NCI-H460 (cell line): ENCODE measurements around the gene HOXC6. TPM values are rescaled to one million over a fixed set of nuclear protein-coding genes. Genes with fewer than 3 reads are reported as not detected.

Experiments used
- DNase-seq: peaks from one replicate; pipeline ENCODE4 v3.0.0-alpha.2; 2016; ENCODE audit warnings: low read depth; ENCODE audit errors: extremely low read depth
- total RNA-seq: library from RNA; depleted of rRNA; stranded (reverse); fragments of >200 nt; shearing (Covaris generic); gene quantifications from 2 replicates; pipeline ENCODE4 v1.2.3, GENCODE V29; 2014

Gene HOXC6
- total RNA-seq, 1 experiment from 2014 or later: 1.4 TPM

DNA sequence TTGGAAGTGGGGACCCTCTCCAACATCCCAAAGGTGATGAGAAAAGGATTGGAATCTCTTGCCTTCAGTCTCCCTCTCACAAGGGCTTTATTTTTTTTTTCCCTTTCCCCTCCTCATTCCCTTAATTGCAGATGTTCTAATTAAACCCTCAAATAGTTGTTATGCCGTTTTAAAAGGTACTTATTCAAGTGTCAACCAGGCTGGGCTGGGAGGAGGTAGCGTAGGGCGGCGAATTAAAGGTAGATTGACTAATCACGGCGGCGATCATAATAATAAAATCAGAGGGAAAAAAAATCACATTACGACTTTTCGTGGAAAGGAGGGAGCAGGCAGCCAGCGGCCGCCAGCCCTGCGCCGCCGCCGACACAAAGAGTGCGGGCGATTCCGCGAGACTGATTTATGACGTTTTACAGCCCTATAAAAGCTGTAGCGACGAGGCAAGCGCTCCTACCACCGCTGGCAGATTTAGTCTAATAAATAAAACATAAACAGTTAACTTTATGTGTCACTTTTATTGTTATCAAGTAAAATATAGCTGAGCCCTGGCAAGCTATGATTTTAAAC is 23.7 kb downstream of the HOXC6 start:
- no peak for DNase-seq

DNA sequence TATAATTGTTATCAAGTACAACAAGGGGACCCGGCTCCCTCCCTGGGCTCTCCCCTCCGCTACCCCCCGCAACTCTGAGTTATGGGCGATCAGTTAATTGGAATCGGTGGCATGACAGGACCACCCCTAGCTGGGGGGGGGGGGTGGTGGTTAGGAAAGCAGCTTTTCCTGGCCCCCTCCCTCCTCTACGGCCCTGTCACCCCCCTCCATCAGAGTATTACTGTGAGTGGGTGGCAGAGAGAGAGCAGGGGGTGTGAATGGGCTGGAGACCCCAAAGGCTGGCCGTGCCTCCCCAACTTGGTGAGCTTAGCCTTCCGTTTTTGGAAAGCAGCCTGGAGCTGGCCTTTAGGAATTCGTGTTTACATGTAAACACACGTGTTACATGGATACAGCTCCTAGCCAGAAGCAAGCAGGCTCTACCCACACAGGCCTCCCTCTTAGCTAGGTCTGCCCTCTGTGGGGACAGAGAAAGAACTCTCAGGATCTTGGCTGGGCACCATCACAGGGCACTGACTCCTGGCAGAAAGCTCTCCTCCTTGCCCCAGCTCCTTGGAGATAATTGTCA is 24.3 kb downstream of the HOXC6 start:
- DNase-seq: no peak

DNA sequence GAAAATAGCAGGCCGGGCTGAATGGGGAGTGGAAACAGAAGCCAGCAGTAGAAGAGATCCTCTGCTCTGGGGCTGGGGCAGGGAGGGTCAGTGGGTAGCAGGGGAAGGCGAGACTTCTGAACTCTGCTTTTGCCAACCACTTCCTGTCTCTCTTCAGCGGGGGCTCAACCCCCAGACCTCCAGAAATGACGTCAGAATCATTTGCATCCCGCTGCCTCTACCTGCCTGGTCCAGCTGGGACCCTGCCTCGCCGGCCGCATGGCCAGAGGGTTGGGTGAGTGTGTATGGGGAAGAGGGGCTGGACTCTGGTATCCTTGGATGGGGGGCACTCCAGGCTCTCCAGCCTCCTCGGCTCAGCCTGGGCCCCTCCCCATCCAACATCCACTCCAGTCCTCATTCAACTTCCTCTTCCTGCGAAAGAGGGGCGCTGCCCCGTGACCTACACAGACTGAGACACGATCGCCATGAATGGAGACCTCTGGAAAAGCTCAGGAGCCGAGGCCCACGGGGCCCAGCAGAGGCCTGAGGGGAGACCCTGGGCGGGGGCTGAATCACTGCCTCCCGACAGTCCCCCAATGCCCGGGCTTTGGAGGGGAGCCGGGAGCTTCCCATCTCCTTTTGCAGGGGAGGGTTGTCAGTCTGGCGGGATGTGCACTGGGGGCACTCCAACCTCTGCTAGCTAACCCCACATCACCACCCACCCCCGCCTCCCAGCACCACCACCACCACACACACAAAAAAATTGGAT is 24.9 kb downstream of the HOXC6 start:
- no peak for DNase-seq

DNA sequence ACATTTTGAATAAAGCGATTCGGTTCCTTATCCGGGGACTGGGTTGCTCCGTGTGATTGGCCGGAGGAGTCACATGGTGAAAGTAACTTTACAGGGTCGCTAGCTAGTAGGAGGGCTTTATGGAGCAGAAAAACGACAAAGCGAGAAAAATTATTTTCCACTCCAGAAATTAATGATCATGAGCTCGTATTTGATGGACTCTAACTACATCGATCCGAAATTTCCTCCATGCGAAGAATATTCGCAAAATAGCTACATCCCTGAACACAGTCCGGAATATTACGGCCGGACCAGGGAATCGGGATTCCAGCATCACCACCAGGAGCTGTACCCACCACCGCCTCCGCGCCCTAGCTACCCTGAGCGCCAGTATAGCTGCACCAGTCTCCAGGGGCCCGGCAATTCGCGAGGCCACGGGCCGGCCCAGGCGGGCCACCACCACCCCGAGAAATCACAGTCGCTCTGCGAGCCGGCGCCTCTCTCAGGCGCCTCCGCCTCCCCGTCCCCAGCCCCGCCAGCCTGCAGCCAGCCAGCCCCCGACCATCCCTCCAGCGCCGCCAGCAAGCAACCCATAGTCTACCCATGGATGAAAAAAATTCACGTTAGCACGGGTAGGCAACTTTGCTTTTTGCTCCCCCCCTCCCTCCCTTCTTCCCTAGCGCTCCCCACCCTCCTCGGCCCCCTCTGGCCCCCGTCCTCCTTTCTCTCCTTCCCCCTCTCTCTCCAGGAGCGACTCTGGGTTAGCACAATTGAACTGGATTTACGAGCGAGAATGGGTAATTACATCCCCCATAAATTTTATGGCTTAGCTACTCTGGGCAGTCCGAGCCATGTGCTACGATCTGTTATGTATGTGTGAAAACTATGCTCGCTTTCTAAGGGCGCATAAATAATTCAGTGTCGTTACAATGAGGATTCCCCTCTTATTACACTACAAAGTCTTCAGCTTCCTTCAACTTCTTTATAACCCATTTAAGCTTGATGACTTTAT is 25.8 kb downstream of the HOXC6 start, which contains the start of gene HOXC4:
Gene HOXC4, plus strand, starts transcription at position 85 of the 991 bp plus-strand sequence. Its CDS starts 88 bp downstream, at position 173.
- DNase-seq: no peak

DNA sequence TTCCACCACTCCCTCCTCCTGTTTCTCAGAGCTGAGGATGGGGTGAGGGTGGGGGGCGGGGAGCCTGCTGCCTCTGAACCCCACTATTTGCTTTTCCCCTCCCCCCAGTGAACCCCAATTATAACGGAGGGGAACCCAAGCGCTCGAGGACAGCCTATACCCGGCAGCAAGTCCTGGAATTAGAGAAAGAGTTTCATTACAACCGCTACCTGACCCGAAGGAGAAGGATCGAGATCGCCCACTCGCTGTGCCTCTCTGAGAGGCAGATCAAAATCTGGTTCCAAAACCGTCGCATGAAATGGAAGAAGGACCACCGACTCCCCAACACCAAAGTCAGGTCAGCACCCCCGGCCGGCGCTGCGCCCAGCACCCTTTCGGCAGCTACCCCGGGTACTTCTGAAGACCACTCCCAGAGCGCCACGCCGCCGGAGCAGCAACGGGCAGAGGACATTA is 26.5 kb downstream of the HOXC6 start:
- no peak for DNase-seq

DNA sequence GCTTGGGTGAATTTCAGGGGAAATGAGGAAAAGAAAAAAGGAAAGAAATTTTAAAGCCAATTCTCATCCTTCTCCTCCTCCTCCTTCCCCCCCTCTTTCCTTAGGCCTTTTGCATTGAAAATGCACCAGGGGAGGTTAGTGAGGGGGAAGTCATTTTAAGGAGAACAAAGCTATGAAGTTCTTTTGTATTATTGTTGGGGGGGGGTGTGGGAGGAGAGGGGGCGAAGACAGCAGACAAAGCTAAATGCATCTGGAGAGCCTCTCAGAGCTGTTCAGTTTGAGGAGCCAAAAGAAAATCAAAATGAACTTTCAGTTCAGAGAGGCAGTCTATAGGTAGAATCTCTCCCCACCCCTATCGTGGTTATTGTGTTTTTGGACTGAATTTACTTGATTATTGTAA is 27.3 kb downstream of the HOXC6 start:
- no peak for DNase-seq

DNA sequence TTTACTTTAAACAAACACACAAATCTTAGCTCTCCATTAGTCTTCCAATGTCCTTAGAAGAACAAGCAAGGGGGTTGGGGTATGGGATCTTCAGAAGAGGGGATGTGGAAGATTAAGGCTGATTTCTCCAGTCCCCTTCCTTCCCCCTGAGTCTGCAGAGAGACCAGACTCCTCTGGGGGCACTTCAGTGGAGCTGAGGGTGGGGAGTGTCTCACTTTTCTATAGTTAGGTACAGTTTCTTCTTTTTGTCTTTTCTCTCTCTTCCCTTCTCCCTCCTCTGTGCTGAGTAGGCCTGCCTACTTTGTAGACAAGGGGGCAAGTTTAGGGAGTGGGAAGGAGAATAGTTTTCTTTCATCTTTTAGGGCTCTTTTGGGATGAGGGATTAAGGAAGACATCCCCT is 27.9 kb downstream of the HOXC6 start:
- no peak for DNase-seq

DNA sequence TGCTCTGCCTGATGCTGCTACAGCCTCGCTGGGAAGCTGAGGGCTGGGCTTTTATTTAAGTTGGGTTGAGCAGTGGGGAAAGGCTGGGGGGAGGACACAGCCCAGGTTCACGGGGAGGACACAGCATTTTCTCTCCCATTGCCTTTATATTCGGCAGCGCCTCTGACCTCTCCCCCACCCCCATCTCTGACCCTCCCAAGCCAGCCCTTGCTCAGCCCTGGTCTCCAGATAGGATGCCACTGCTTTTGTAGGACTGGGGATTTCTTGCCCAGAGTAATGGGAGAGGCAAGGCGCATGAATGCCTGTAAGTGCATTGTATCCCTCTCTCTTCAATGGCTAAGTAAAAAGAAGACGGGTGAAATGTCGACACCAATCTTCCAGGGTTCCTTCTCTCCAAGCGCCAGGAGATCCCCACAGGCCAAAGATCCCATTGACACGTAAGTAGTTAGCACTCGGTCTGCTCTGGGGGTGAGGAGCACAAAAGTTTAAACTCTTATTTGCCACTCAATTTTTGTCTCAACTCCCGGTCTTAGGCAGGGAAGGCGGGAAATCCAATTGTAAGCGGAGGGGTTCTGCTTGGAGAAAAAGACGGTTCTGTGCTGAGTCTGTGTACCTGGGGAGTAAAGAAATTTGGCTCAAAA is 30.0 kb downstream of the HOXC6 start:
- no peak for DNase-seq

DNA sequence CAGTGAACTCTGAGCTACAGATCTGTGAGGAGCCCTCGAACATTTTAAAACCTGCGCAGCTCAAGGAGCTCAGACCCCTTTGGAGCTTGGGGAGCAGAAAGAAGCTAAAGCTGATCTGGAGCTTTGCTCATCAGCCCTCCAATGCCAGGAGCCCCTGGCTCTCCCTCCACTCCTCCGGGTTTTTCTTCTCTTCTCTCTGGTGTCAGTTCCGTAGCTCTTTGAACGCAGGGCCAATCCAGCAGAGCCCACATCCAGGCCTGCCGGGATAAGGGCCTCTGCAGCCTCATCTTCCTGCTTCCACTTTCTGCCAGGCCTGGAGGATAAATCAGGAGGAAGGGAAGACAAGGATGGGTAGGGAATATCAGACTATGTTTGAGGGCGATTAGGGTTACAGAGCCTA is 31.4 kb downstream of the HOXC6 start:
- no peak for DNase-seq

DNA sequence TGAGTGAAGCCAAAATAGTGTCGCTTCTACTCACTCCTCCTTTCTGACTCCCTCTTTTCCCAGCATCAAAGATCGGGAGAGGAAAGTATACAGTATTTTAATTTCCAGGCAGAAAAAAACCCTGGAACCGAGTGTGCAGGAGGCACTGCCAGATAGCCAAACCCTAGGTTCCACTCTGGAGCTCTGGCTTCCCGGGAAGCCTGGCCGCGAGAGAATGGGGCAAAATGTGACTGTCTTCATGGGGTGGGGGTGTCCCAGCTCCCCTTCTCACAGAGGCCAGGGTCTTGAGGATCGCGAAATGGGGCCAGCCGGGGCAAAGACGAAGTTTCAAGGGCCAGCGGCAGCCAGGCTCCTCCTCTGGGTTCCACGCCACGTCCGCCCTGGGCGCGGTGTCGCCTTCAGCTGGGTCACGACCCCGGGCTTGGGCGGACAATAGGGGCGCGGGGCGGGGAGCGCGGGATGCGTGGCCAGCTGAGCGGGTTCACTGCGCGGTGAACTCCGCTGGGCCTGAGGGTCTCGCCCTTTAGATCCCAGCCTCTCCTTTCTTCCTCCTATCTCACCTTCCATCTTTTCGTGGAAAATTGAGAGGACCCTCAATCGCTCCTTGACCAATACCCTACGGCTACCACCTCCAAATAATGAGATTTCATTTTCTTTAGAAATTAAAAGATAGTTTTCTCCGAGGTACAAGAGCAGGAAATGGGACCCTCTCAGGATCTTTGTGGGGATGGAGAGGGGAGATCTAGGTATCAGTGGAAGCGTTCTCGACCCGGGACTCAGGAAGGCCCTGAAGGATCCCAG is 32.1 kb downstream of the HOXC6 start:
- DNase-seq: no peak

DNA sequence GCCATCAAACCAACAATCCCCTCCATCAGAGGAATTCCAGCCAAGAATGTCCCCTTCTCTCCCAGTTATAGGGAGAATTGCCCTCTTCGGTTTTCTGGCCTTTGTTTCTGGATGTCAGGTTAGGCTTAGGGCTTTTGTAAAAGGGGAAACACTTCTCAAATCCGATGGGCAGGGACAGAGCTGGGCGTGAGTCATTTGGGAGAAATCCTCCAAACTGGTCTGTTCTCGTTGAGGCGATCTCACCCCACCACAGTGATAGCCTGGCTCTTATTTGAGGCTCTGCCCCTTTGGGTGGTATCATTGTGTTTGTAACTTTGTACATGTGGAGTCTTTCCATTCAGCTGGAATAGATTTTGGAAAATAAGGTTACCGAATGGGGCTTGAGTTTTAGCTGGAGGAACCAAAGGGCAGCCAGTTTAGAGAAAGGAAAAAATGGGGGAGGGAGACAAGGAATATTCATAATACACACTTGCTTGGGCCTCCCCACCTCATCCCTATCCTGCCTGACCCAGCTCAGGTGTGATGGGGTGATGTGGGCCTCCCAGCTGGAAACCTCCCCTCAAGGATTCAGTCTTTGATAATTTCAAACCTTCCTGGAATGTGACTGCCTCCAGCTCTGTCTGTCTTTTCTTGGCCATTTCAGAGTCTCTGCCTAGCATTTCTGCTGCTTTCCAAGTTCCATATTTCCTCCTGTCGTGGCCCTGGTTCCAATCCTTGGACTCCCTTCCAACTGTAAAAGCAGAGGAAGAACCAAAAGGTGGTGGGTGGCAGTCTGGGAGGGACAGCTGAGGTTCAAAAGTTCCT is 32.9 kb downstream of the HOXC6 start:
- no peak for DNase-seq

DNA sequence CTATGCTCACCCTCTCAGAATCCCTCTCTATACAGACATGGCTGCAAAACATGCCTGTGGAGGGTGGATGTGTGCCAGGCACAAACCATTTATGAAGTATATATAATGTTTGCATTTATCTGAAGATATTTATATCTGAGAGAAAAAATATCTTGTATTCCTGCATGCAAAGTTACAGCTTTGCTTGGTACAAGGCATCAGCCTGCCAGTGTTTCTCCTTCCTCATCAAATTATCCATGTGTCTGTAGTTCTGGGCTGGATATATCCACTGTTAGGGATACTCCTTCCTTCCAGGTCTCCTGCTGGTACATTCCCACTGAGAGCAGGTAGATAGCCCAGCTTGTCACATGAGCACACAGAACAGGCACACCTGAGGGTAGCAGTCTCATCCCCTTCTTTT is 37.4 kb downstream of the HOXC6 start:
- DNase-seq: no peak

DNA sequence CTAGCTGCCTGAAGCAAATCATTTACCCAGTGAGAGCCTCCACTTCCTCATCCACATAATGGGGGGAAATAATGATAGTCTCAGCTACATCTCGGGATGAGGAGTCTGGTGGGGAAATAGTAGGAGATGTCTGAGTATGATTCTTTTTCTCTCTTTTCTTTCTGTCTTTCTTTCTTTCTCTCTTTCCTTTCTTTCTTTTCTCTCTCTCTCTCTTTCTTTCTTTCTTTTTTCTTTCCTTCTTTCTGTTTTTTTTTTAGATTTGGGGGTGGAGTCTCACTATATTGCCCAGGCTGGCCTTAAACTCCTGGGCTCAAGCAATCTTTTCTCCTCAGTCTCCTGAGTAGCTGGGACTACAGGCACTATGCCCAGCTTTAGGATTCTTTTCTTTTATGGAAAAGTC is 38.2 kb downstream of the HOXC6 start:
- DNase-seq: no peak

DNA sequence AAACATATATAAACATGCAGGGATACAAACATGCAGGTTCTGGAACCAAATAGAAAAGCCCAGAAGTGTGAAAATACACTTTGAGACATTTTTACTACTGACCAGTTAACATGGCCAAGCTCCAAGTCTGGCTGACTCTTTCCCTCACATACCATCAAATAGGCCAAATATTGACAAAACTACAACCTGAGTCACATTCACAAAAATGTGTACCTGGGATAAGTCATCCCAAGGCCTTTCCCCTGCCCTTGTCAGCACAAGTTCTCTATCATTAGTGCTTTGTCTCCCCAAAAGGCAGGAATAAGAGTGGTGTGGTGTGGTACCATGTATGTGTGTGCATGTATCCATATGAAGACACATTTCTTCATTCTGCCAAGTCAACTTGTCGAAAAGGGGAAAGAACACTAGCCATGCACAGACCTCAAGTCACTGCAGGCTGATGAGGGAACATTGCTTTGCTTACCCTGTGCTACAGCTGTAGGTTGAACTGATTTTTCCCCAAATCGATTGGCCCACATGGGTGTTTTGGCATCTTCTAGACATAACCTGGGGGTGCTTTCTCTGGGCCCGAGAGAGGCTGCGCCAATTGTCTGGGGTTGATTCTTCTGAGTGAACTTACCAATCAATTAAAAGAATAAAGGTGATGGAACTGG is 40.3 kb downstream of the HOXC6 start:
- no peak for DNase-seq

DNA sequence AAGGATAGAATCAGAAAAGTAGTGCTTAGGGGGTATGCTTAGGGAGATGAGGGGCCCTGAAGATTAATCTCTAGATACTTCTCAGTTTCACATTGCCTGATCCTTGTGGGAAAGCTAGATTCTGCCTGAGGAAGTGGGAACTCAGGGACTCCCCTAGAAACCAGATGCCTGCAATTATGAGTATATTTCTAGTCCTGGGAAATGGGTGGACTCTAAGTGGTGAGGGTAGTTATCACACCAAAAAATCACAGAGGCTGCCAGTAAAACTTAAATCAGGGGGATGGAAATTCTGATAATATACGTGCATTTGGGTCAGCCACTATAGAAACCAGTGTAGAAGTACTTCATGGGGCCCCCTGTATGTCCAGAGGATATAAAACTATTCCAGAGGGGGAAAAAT is 43.7 kb downstream of the HOXC6 start:
- DNase-seq: no peak

DNA sequence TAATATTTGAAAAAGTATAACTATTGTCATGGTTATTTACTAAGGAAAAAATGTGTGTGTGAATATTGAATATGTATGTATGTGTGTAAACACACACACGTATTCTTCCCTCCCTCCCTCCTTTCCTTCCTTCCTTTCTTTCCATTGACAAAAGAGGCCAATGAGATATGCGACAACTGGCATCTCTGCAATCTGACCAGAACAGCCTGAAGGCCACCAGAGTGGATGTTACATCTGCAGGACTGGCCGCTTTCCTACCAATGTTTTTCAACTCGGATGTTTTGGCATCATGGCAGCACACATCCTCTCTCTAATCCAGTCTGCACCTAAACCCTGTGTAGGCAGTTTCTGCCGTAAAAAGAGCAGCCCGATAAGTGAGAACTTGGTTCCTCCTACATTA is 46.1 kb downstream of the HOXC6 start:
- DNase-seq: no peak

DNA sequence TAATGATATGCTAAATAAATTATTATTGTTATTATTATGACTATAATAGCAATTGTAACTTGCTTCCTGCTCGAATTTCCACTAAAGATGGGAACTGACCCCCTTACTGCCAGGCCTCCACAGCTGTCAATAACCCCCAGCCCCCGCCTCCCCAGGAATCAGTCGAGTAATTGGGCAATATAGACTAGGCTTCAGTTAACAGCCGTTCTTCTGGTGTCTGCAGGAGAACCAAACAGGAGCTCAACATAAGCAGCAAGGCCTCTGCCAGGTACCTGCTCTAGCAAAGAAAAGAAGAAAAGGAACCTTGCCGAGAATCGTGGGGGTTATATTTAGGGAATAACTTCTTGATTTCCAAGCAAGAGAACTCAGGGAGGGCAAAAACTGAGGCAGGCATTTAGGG is 47.2 kb downstream of the HOXC6 start:
- DNase-seq: no peak

DNA sequence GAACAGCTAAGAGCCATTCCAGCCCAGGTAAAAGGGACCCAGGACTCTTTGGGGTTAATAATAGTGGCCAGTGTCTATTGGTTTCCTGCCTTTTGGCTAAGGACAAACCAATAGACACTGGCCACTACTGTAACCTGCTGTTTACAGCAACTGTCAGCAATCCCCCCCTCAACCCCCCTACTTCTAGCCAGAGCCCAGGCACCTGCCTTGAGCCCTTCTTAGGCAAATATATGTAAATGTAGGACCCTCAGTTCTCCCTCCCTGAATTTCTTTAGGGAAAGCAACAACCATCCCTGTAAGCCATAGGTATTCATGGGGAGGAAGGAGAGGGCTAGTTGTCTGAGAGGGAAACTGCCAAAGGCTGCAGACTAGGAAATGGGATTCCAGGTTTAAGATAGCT is 47.7 kb downstream of the HOXC6 start:
- DNase-seq: no peak
